K562 (cell line): ENCODE measurements around the gene TCFL5.

ENCODE experiments used
- BRD4 ChIP-seq: fragments of 200-600 bp; sonication (generic); IDR thresholded peaks from 2 replicates; pipeline ENCODE4 v1.6.1; 2017; ENCODE audit warnings: inconsistent platforms
- HDAC3 ChIP-seq: fragments of 450-650 bp; IDR thresholded peaks from 2 replicates; pipeline ENCODE4 v1.6.1; 2018; ENCODE audit warnings: borderline replicate concordance, mild to moderate bottlenecking, moderate library complexity; ENCODE audit not compliant: partially characterized antibody
- NRF1 ChIP-seq, 2 experiments: fragments of 450-650 bp; IDR thresholded peaks in 1 of 2; conservative IDR thresholded peaks in 1 of 2; 2 replicates each; pipeline ENCODE4 v1.6.1; 2014; ENCODE audit warnings: mild to moderate bottlenecking in 2 of 2
- PYGO2 ChIP-seq: fragments of 450-650 bp; IDR thresholded peaks from 2 replicates; pipeline ENCODE4 v1.6.1; 2016; ENCODE audit warnings: mild to moderate bottlenecking, missing genetic modification characterization, moderate library complexity, missing compliant biosample characterization
- SMAD3 ChIP-seq: fragments of 450-650 bp; formaldehyde crosslinking; conservative IDR thresholded peaks from 2 replicates; pipeline ENCODE4 v1.4.0; 2020; ENCODE audit warnings: mild to moderate bottlenecking
- TAF15 ChIP-seq: fragments of 200-400 bp; formaldehyde crosslinking; IDR thresholded peaks from 2 replicates; pipeline ENCODE4 v1.6.1; 2017; ENCODE audit warnings: mild to moderate bottlenecking, low read depth, low read length, moderate library complexity
- TARDBP ChIP-seq: fragments of 450-650 bp; IDR thresholded peaks from 2 replicates; pipeline ENCODE4 v1.6.1; 2016
- THAP12 ChIP-seq: fragments of 250-450 bp; sonication (Bioruptor Pico); IDR thresholded peaks from 2 replicates; pipeline ENCODE4 v1.9.0; 2021; ENCODE audit warnings: mild to moderate bottlenecking, inconsistent platforms
- ZC3H4 ChIP-seq: sonication (generic); formaldehyde crosslinking; IDR thresholded peaks from 2 replicates; pipeline ENCODE4 v1.9.0; 2021; ENCODE audit warnings: missing genetic modification reagents, borderline replicate concordance
- ZFP91 ChIP-seq: sonication (generic); formaldehyde crosslinking; IDR thresholded peaks from 2 replicates; pipeline ENCODE4 v1.8.0; 2022; ENCODE audit warnings: mild to moderate bottlenecking, missing genetic modification reagents
- TF ChIP-seq, protein P1 (sequence below), 3 experiments: IDR thresholded peaks in 2 of 3; conservative IDR thresholded peaks in 1 of 3; 2 replicates each; pipeline ENCODE4 v1.5.1; 2011 to 2012; ENCODE audit warnings: low read length in 3 of 3, mild to moderate bottlenecking in 3 of 3, control low read depth in 2 of 3, improper control_type of control experiment in 1 of 3, inconsistent platforms in 1 of 3, low read depth in 1 of 3, mixed read lengths in 1 of 3, moderate library complexity in 1 of 3; ENCODE audit not compliant: insufficient read depth in 2 of 3
- TF ChIP-seq, protein P2 (sequence below): sonication (generic); formaldehyde crosslinking; IDR thresholded peaks from 2 replicates; pipeline ENCODE4 v1.8.1; 2022; ENCODE audit warnings: missing genetic modification reagents
- TF ChIP-seq, protein P3 (sequence below): sonication (generic); formaldehyde crosslinking; IDR thresholded peaks from 2 replicates; pipeline ENCODE4 v1.8.0; 2022; ENCODE audit warnings: mild to moderate bottlenecking, missing genetic modification reagents, borderline replicate concordance

GRCh38 chr20:62880935-62881661, 19.5 kb upstream of the TCFL5 start:
- TF ChIP-seq BRD4 (no peak), SMAD3 (CRISPR knock-in tag) (no peak), HDAC3 (no peak), THAP12 (CRISPR knock-in tag) (no peak), PYGO2 (no peak), NRF1 (conservative IDR thresholded peaks at IDR 0.05 in 1 of 2, IDR thresholded peaks at IDR 0.05 in 1 of 2) (no peak), TARDBP (no peak), ZC3H4 (CRISPR knock-in tag) (no peak), TAF15 (no peak), ZFP91 (CRISPR knock-in tag) (no peak)
- TF ChIP-seq, protein P1, sequence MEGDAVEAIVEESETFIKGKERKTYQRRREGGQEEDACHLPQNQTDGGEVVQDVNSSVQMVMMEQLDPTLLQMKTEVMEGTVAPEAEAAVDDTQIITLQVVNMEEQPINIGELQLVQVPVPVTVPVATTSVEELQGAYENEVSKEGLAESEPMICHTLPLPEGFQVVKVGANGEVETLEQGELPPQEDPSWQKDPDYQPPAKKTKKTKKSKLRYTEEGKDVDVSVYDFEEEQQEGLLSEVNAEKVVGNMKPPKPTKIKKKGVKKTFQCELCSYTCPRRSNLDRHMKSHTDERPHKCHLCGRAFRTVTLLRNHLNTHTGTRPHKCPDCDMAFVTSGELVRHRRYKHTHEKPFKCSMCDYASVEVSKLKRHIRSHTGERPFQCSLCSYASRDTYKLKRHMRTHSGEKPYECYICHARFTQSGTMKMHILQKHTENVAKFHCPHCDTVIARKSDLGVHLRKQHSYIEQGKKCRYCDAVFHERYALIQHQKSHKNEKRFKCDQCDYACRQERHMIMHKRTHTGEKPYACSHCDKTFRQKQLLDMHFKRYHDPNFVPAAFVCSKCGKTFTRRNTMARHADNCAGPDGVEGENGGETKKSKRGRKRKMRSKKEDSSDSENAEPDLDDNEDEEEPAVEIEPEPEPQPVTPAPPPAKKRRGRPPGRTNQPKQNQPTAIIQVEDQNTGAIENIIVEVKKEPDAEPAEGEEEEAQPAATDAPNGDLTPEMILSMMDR (IDR thresholded peaks at IDR 0.05 in 2 of 3, conservative IDR thresholded peaks at IDR 0.05 in 1 of 3; ENCODE audit: insufficient read depth in 2 of 3, low read depth in 1 of 3, low read length in 3 of 3): no peak
- TF ChIP-seq, protein P2, sequence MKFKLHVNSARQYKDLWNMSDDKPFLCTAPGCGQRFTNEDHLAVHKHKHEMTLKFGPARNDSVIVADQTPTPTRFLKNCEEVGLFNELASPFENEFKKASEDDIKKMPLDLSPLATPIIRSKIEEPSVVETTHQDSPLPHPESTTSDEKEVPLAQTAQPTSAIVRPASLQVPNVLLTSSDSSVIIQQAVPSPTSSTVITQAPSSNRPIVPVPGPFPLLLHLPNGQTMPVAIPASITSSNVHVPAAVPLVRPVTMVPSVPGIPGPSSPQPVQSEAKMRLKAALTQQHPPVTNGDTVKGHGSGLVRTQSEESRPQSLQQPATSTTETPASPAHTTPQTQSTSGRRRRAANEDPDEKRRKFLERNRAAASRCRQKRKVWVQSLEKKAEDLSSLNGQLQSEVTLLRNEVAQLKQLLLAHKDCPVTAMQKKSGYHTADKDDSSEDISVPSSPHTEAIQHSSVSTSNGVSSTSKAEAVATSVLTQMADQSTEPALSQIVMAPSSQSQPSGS (CRISPR knock-in tag): no peak
- TF ChIP-seq, protein P3, sequence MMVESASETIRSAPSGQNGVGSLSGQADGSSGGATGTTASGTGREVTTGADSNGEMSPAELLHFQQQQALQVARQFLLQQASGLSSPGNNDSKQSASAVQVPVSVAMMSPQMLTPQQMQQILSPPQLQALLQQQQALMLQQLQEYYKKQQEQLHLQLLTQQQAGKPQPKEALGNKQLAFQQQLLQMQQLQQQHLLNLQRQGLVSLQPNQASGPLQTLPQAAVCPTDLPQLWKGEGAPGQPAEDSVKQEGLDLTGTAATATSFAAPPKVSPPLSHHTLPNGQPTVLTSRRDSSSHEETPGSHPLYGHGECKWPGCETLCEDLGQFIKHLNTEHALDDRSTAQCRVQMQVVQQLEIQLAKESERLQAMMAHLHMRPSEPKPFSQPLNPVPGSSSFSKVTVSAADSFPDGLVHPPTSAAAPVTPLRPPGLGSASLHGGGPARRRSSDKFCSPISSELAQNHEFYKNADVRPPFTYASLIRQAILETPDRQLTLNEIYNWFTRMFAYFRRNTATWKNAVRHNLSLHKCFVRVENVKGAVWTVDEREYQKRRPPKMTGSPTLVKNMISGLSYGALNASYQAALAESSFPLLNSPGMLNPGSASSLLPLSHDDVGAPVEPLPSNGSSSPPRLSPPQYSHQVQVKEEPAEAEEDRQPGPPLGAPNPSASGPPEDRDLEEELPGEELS (CRISPR knock-in tag): no peak
